NCI-H187 (cell line): ENCODE data around the gene DCTN2.
A peak's percentile ranks its signal among the peaks of the same experiment; 100 is the strongest.
"Not testable (repeated sequence)": the region's sequence is repeated elsewhere in the genome, so short reads cannot be mapped to it uniquely, and the experiment has no call there.

ENCODE experiments used
- DNase-seq, 2 experiments: peaks; one replicate each; lab custom pipeline; 2025; lab: John Stamatoyannopoulos, UW

Gene DCTN2

GRCh38 chr12:57515408-57515933 is 31.5 kb downstream of the DCTN2 start:
- DNase-seq = no peak

GRCh38 chr12:57514720-57515407 is 32.1 kb downstream of the DCTN2 start:
- DNase-seq = no peak

GRCh38 chr12:57514246-57514645 is 32.7 kb downstream of the DCTN2 start:
- not testable (repeated sequence) for DNase-seq

GRCh38 chr12:57513677-57514076 is 33.3 kb downstream of the DCTN2 start:
- DNase-seq = not testable (repeated sequence)

GRCh38 chr12:57513266-57513665 is 33.7 kb downstream of the DCTN2 start:
- no peak for DNase-seq

GRCh38 chr12:57512665-57513064 is 34.3 kb downstream of the DCTN2 start:
- DNase-seq = no peak

GRCh38 chr12:57511588-57512325 is 35.2 kb downstream of the DCTN2 start:
- no peak for DNase-seq

- DNase-seq = no peak
These were observed 35.8 kb downstream of the DCTN2 start for GRCh38 chr12:57511161-57511560.

GRCh38 chr12:57507796-57508195 is 39.2 kb downstream of the DCTN2 start:
- DNase-seq = not testable (repeated sequence)

GRCh38 chr12:57506541-57506940 is 40.5 kb downstream of the DCTN2 start:
- DNase-seq = not testable (repeated sequence)

GRCh38 chr12:57502311-57502969 is 44.6 kb downstream of the DCTN2 start:
- not testable (repeated sequence) for DNase-seq

- no peak for DNase-seq
These were observed 46.8 kb downstream of the DCTN2 start for GRCh38 chr12:57500213-57500612.

GRCh38 chr12:57498571-57498970 is 48.4 kb downstream of the DCTN2 start:
- no peak for DNase-seq

GRCh38 chr12:57498132-57498502 is 48.9 kb downstream of the DCTN2 start:
- no peak for DNase-seq

- DNase-seq = no peak
These were observed 49.5 kb downstream of the DCTN2 start for GRCh38 chr12:57497223-57498131.

GRCh38 chr12:57496822-57497221 is 50.2 kb downstream of the DCTN2 start:
- DNase-seq = peak; percentile 35 to 51

GRCh38 chr12:57495051-57495701 is 51.8 kb downstream of the DCTN2 start:
- DNase-seq = not testable (repeated sequence)

GRCh38 chr12:57491393-57492280 is 55.4 kb downstream of the DCTN2 start:
- DNase-seq = no peak

- DNase-seq = no peak
These were observed 56.9 kb downstream of the DCTN2 start for GRCh38 chr12:57490126-57490525.

GRCh38 chr12:57489157-57489641 is 57.8 kb downstream of the DCTN2 start:
- no peak for DNase-seq
